Prostate gland (tissue), 2 donors: ENCODE measurements around the gene SHISA6. TPM values are rescaled to one million over a fixed set of nuclear protein-coding genes. Genes with fewer than 3 reads are reported as not detected.

ENCODE experiments used
- DNase-seq: peaks from one replicate; pipeline ENCODE4 v3.0.0-alpha.2; 2019; ENCODE audit warnings: low spot score
- H3K27ac ChIP-seq, 2 donors: fragments of 200-600 bp; sonication (generic); 2 replicates each; pipeline ENCODE4 v1.5.1; 2017 to 2019
- H3K27me3 ChIP-seq: fragments of 200-600 bp; sonication (generic); replicated peaks from 2 replicates; pipeline ENCODE4 v1.5.1; 2019; ENCODE audit not compliant: insufficient read depth
- H3K36me3 ChIP-seq, 2 donors: fragments of 200-600 bp; sonication (generic); 1 replicate in 1 of 2; 2 replicates in 1 of 2; pipeline versions ENCODE4 v1.5.1 to v1.8.1; 2017 to 2019
- H3K4me1 ChIP-seq: fragments of 200-600 bp; sonication (generic); replicated peaks from 2 replicates; pipeline ENCODE4 v1.5.1; 2019
- H3K4me3 ChIP-seq, 2 donors: fragments of 200-600 bp; sonication (generic); 2 replicates each; pipeline ENCODE4 v1.5.1; 2017 to 2019
- H3K9me3 ChIP-seq: fragments of 200-600 bp; sonication (generic); 2 replicates; pipeline ENCODE4 v1.5.1; 2017
- POLR2A ChIP-seq: fragments of 450-650 bp; IDR thresholded peaks from one replicate; pipeline ENCODE4 v1.6.1; 2016; ENCODE audit warnings: antibody characterized with exemption, mild to moderate bottlenecking
- POLR2AphosphoS5 ChIP-seq: sonication (generic); formaldehyde crosslinking; IDR thresholded peaks from one replicate; pipeline ENCODE4 v1.6.1; 2017; ENCODE audit warnings: antibody characterized with exemption
- WGBS: methylation state at CpG from one replicate; pipeline ENCODE4 v1.1.5; 2018; 5-methylcytosine and 5-hydroxymethylcytosine counted together
- intact Hi-C: fragments of 100-400 bp; cut with DNase I; formaldehyde crosslinking; loops from one replicate; pipeline ENCODE4 v1.14.2; 2022
- total RNA-seq, 2 donors: library from RNA; depleted of rRNA; stranded (reverse); fragments of >200 nt; gene quantifications; one replicate each; pipeline ENCODE4 v1.1.0, GENCODE V29; 2016
- TF ChIP-seq, protein P1 (sequence below), 4 experiments: fragments of 200-600 bp in 2 of 4; fragments of 450-650 bp in 2 of 4; sonication (generic) in 2 of 4; IDR thresholded peaks; 1 replicate in 3 of 4; 2 replicates in 1 of 4; pipeline ENCODE4 v1.5.1; 2016 to 2019; ENCODE audit warnings: antibody characterized with exemption in 4 of 4, mild to moderate bottlenecking in 2 of 4, moderate library complexity in 2 of 4

Gene SHISA6
- 10 to 100 TPM in 1 of 2 donors, 1 to 10 TPM in 1; 9.0 to 10.6 TPM for total RNA-seq

DNA sequence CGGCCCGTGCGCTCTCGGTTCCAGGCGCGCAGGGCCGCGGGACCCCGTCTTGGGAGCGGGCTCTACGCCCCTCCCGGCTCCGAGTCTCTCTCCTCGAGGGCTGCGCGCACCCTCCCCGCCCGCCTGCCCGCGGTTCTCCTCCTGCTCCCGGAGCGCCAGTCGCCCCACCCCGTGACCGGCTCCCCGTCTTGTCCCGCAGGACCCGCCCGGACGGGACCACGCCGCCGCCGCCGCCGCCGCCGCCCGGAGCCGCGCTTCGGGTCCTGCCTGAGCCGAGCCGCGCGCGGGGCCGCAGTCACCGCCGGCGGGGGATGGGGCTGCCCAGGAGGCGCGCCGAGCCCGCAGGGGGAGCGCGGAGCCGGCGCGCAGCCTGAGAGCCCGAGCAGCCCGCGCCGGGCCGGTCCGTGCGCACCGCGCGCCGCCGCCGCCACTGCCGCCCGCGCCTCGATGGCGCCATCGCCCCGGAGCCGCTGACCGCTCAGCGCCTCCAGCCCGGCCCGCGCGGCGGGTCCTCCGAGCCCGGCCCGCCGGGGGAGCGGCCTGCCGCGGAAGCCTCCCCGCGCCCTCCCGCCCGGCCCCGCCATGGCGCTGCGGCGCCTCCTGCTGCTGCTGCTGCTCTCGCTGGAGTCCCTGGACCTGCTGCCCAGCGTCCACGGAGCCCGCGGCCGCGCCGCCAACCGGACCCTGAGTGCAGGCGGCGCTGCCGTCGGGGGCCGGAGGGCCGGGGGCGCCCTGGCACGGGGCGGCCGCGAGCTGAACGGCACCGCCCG is at the start of gene SHISA6:
TSS of gene SHISA6 (plus strand) at position 373 of the 770 bp plus-strand sequence.
- Histone ChIP-seq H3K9me3 (no peaks in the 10 kb centered on the region), H3K4me1 (no peaks in the 10 kb centered on the region), H3K27me3 (no peaks in the 10 kb centered on the region), H3K36me3 (no peaks in the 10 kb centered on the region), H3K27ac (peak within 1 kb of the TSS; percentile 55 to 72), H3K4me3 (peak within 1 kb of the TSS; percentile 52 to 65)
- 0% methylated on average over 11 of the region's 126 CpGs for WGBS
- intact Hi-C loops, result no loop called here
- TF ChIP-seq POLR2AphosphoS5 (no peak), POLR2A (no peak)
- TF ChIP-seq, protein P1, sequence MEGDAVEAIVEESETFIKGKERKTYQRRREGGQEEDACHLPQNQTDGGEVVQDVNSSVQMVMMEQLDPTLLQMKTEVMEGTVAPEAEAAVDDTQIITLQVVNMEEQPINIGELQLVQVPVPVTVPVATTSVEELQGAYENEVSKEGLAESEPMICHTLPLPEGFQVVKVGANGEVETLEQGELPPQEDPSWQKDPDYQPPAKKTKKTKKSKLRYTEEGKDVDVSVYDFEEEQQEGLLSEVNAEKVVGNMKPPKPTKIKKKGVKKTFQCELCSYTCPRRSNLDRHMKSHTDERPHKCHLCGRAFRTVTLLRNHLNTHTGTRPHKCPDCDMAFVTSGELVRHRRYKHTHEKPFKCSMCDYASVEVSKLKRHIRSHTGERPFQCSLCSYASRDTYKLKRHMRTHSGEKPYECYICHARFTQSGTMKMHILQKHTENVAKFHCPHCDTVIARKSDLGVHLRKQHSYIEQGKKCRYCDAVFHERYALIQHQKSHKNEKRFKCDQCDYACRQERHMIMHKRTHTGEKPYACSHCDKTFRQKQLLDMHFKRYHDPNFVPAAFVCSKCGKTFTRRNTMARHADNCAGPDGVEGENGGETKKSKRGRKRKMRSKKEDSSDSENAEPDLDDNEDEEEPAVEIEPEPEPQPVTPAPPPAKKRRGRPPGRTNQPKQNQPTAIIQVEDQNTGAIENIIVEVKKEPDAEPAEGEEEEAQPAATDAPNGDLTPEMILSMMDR (IDR thresholded peaks at IDR 0.05), result no peak
- DNase-seq, result peak; percentile 7

DNA sequence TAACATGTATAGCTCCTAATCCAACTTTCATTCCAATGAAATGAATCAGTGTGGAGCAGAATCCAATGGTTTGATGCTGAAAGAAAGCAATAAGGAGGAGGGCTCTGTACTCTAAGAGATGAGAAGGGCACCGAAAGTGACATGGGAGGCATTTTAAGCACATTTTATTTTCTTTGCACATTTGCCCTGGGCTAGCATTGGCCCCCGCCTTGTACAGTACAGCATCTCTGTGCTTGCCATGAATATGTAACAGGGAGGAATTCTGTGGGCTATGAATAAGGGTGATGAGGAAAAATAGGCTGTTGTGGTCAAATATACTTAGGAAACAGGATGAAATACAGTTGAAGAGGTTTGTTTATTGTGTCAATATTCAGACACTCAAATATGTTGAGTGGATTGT is 45.2 kb upstream of the SHISA6 start:
- no peaks in the 10 kb centered on the region for H3K27me3 ChIP-seq
- no peak overlapping the region for H3K4me3 ChIP-seq
- DNase-seq, result no peak
- intact Hi-C loops, result no loop called here
- no peaks in the 10 kb centered on the region for H3K36me3 ChIP-seq
- H3K9me3 ChIP-seq, result no peaks in the 10 kb centered on the region
- 92% methylated on average over 2 of the region's 2 CpGs for WGBS
- H3K27ac ChIP-seq, result no peak overlapping the region
- TF ChIP-seq, protein P1 (IDR thresholded peaks at IDR 0.05), result no peak
- TF ChIP-seq POLR2AphosphoS5, result no peak
- TF ChIP-seq POLR2A, result no peak
- no peaks in the 10 kb centered on the region for H3K4me1 ChIP-seq

DNA sequence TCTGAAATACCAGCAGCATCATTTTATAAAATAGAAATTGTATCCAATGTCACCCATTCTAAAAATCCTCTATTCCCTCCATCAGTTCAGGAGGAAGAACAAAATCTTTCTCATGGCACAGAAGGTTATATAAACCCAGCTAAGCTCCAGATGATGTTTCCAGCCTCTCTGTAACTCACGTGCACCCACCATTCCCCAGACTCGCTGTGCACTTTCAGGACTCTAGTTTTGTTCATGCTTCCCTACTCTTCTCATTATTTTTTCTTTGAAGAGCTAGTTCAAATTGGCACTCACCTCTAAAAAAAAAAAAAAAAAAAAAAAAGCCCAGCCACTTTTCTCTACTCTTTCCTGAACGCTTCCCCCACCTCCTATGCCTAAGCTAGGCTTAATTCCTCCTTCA is 36.0 kb upstream of the SHISA6 start:
- intact Hi-C loops, result no loop called here
- no peak overlapping the region for H3K27ac ChIP-seq
- H3K4me3 ChIP-seq, result no peak overlapping the region
- no peaks in the 10 kb centered on the region for H3K27me3 ChIP-seq
- DNase-seq, result no peak
- H3K9me3 ChIP-seq, result no peaks in the 10 kb centered on the region
- WGBS, result 72% methylated on average over 3 of the region's 3 CpGs
- H3K4me1 ChIP-seq, result no peaks in the 10 kb centered on the region
- no peaks in the 10 kb centered on the region for H3K36me3 ChIP-seq
- TF ChIP-seq POLR2AphosphoS5 (no peak), POLR2A (no peak)
- TF ChIP-seq, protein P1 (IDR thresholded peaks at IDR 0.05), result no peak

DNA sequence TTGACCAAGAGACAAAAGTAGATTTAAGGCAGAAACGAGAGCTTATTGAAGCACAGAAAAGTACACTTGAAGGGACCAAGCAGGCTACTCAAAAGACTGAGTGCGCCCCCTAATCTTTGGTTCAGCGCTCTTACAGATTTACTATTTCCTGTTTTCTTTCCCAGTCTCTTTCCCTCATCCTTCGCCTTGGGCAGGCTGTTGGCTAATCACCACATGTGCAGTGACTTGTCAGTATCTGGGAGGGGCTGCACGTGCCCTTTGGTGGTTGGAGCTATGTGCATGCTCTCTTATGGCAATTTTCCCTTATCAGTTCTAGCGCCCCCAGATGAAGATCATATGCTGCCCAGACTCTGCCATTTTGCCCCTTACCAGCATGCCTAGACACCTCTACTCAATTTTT is 35.4 kb upstream of the SHISA6 start:
- Histone ChIP-seq H3K4me3 (no peak overlapping the region), H3K27ac (no peak overlapping the region), H3K9me3 (no peaks in the 10 kb centered on the region), H3K4me1 (no peaks in the 10 kb centered on the region), H3K27me3 (no peaks in the 10 kb centered on the region), H3K36me3 (no peaks in the 10 kb centered on the region)
- TF ChIP-seq, protein P1 (IDR thresholded peaks at IDR 0.05), result no peak
- TF ChIP-seq POLR2A, result no peak
- no peak for TF ChIP-seq POLR2AphosphoS5
- no peak for DNase-seq
- 51% methylated on average over 6 of the region's 6 CpGs for WGBS
- intact Hi-C loops, result no loop called here

GRCh38 chr17:11209906-11210305 is 31.1 kb upstream of the SHISA6 start:
- intact Hi-C loops, result no loop called here
- Histone ChIP-seq H3K27ac (no peak overlapping the region), H3K36me3 (no peaks in the 10 kb centered on the region), H3K27me3 (no peaks in the 10 kb centered on the region), H3K4me1 (no peaks in the 10 kb centered on the region), H3K9me3 (no peaks in the 10 kb centered on the region), H3K4me3 (no peak overlapping the region)
- WGBS, result 89% methylated on average over 2 of the region's 2 CpGs
- no peak for TF ChIP-seq POLR2A
- TF ChIP-seq, protein P1 (IDR thresholded peaks at IDR 0.05), result no peak
- no peak for TF ChIP-seq POLR2AphosphoS5
- DNase-seq, result no peak
